ENCODE results near the gene PDE6A. TPM values are rescaled to one million over a fixed set of nuclear protein-coding genes. Genes with fewer than 3 reads are reported as not detected.

PDE6A gene
- total RNA-seq, 2 experiments from 2014 or later, result not detected

- H3K4me3 Mint-ChIP-seq, result no peak overlapping the region
- ChIA-PET POLR2A (interaction anchor here (0.6 kb wide), 1 partner anchor 21 kb away, joined by 5 read pairs; no protein-coding TSS in a partner anchor), CTCF (interaction anchor here (0.8 to 1.1 kb wide), 3 partner anchors 11 to 45 kb away, joined by 3 read pairs; no protein-coding TSS in a partner anchor)
- no peaks in the 10 kb centered on the region for H3K36me3 Mint-ChIP-seq (ENCODE audit: low read depth)
- H3K27me3 Mint-ChIP-seq, result peaks cover 28% of the 10 kb centered on the region
- H3K9me3 Mint-ChIP-seq, result no peaks in the 10 kb centered on the region
- no peak overlapping the region for H3K27ac Mint-ChIP-seq
- DNase-seq, result no peak
- no peaks in the 10 kb centered on the region for H3K4me1 Mint-ChIP-seq
Measured at GRCh38 chr5:149935431-149935901, 9.1 kb downstream of the PDE6A start.

GRCh38 chr5:149932445-149933350 lies 11.9 kb downstream of the PDE6A start:
- DNase-seq, result no peak
- no peak overlapping the region for H3K4me3 Mint-ChIP-seq
- no peak overlapping the region for H3K27ac Mint-ChIP-seq
- H3K27me3 Mint-ChIP-seq, result peaks cover 31% of the 10 kb centered on the region
- ChIA-PET CTCF (no interaction called here), POLR2A (no interaction called here)
- H3K4me1 Mint-ChIP-seq, result no peaks in the 10 kb centered on the region
- H3K9me3 Mint-ChIP-seq, result no peaks in the 10 kb centered on the region
- no peaks in the 10 kb centered on the region for H3K36me3 Mint-ChIP-seq (ENCODE audit: low read depth)

GRCh38 chr5:149931992-149932436 lies 12.6 kb downstream of the PDE6A start:
- H3K27me3 Mint-ChIP-seq, result peaks cover 31% of the 10 kb centered on the region
- no peak overlapping the region for H3K27ac Mint-ChIP-seq
- no peak for DNase-seq
- no peaks in the 10 kb centered on the region for H3K4me1 Mint-ChIP-seq
- CTCF ChIA-PET, result no interaction called here
- POLR2A ChIA-PET, result no interaction called here
- H3K9me3 Mint-ChIP-seq, result no peaks in the 10 kb centered on the region
- no peaks in the 10 kb centered on the region for H3K36me3 Mint-ChIP-seq (ENCODE audit: low read depth)
- no peak overlapping the region for H3K4me3 Mint-ChIP-seq

DNA sequence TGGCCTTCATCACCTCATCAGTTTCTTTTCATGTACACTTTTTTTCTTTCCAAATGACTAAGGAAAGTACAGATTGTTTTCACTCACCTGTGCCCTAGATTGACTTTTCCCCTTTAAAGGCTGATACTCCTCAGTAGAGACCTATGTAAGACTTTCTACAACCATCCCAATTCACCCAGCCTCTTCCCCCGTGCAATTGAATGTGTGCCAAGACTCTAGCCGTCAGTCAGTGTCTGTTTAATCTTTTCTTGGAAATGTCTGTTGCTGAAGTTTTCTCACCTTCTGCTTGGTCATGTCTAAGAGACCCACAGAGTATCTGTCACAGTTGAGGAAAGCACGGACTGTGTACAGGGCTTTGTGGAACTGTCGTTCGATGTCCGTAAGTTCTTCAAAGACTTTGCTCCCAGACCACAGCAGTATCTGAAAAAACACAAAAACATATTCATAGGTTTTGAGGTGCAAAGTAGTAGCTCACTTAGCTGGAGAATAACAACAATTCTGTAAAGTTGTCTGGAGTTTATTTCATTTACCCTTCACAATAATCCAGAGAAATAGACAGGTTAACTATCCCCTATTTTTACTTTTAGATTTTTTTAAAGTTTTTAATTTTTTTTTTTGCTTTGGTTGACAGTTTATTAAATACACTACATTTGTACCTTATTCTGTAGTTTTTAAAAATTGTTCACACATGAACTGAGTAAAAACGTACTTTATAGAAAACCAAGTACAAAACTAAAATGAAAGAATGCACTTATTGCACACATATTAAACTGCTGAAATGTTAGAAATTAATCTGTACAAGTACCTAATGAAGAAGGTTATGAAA lies 13.6 kb downstream of the PDE6A start:
- Mint-ChIP-seq H3K27me3 (peaks cover 31% of the 10 kb centered on the region), H3K4me3 (no peak overlapping the region), H3K36me3 (ENCODE audit: low read depth) (no peaks in the 10 kb centered on the region), H3K9me3 (no peaks in the 10 kb centered on the region), H3K4me1 (no peaks in the 10 kb centered on the region), H3K27ac (no peak overlapping the region)
- POLR2A ChIA-PET, result no interaction called here
- CTCF ChIA-PET, result interaction anchor here (1.4 kb wide), 1 partner anchor 9 kb away, joined by 4 read pairs; no protein-coding TSS in a partner anchor
- DNase-seq, result no peak

GRCh38 chr5:149930043-149930748 lies 14.4 kb downstream of the PDE6A start:
- H3K36me3 Mint-ChIP-seq (ENCODE audit: low read depth), result no peaks in the 10 kb centered on the region
- no peak overlapping the region for H3K4me3 Mint-ChIP-seq
- ChIA-PET POLR2A (no interaction called here), CTCF (interaction anchor here (1.4 kb wide), 1 partner anchor 9 kb away, joined by 4 read pairs; no protein-coding TSS in a partner anchor)
- no peaks in the 10 kb centered on the region for H3K9me3 Mint-ChIP-seq
- H3K4me1 Mint-ChIP-seq, result no peaks in the 10 kb centered on the region
- no peak overlapping the region for H3K27ac Mint-ChIP-seq
- DNase-seq, result no peak
- peaks cover 25% of the 10 kb centered on the region for H3K27me3 Mint-ChIP-seq

- no peaks in the 10 kb centered on the region for H3K4me1 Mint-ChIP-seq
- H3K4me3 Mint-ChIP-seq, result no peak overlapping the region
- H3K27me3 Mint-ChIP-seq, result peaks cover 2% of the 10 kb centered on the region
- ChIA-PET CTCF (interaction anchor here (1.4 kb wide), 1 partner anchor 11 kb away, joined by 3 read pairs; no protein-coding TSS in a partner anchor), POLR2A (no interaction called here)
- DNase-seq, result no peak
- H3K36me3 Mint-ChIP-seq (ENCODE audit: low read depth), result no peaks in the 10 kb centered on the region
- no peak overlapping the region for H3K27ac Mint-ChIP-seq
- no peaks in the 10 kb centered on the region for H3K9me3 Mint-ChIP-seq
Measured at GRCh38 chr5:149924486-149924885, 20.1 kb downstream of the PDE6A start.

DNA sequence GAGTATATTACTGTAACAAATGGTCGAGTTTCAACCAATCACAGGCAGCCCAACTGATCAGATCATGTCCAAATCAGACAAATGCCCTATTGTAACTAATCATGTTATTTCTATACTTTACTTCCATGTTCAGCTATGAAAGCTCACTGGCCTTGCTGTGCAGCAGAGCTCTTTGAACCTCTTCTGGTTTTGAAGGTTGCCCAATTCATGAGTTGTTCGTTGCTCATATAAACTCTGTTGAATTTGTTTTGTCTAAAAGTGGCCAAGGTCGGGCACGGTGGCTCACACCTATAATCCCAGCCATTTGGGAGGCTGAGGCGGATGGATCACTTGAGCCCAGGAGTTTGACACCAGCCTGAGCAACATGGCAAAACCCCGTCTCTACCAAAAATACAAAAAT lies 21.6 kb downstream of the PDE6A start:
- H3K36me3 Mint-ChIP-seq (ENCODE audit: low read depth), result no peaks in the 10 kb centered on the region
- no peak for DNase-seq
- no peaks in the 10 kb centered on the region for H3K9me3 Mint-ChIP-seq
- no peak overlapping the region for H3K27ac Mint-ChIP-seq
- CTCF ChIA-PET, result no interaction called here
- H3K4me3 Mint-ChIP-seq, result no peak overlapping the region
- POLR2A ChIA-PET, result no interaction called here
- H3K27me3 Mint-ChIP-seq, result peaks cover 3% of the 10 kb centered on the region
- no peaks in the 10 kb centered on the region for H3K4me1 Mint-ChIP-seq

- Mint-ChIP-seq H3K27ac (no peak overlapping the region), H3K4me1 (no peaks in the 10 kb centered on the region), H3K9me3 (no peaks in the 10 kb centered on the region), H3K4me3 (no peak overlapping the region), H3K36me3 (ENCODE audit: low read depth) (no peaks in the 10 kb centered on the region), H3K27me3 (peaks cover 3% of the 10 kb centered on the region)
- ChIA-PET CTCF (no interaction called here), POLR2A (no interaction called here)
- DNase-seq, result no peak
Measured at GRCh38 chr5:149921597-149921996, 23.0 kb downstream of the PDE6A start.

GRCh38 chr5:149917073-149917676 lies 27.4 kb downstream of the PDE6A start:
- ChIA-PET CTCF (interaction anchor here (1.1 kb wide), 1 partner anchor 126 kb away, joined by 3 read pairs; no protein-coding TSS in a partner anchor), POLR2A (no interaction called here)
- Mint-ChIP-seq H3K27me3 (peaks cover 3% of the 10 kb centered on the region), H3K4me3 (no peak overlapping the region), H3K27ac (no peak overlapping the region), H3K4me1 (no peaks in the 10 kb centered on the region), H3K36me3 (ENCODE audit: low read depth) (no peaks in the 10 kb centered on the region), H3K9me3 (no peaks in the 10 kb centered on the region)
- DNase-seq, result no peak

GRCh38 chr5:149916334-149917072 lies 28.1 kb downstream of the PDE6A start:
- ChIA-PET CTCF (interaction anchor here (1.0 to 1.1 kb wide), 2 partner anchors 127 to 403 kb away, joined by 3 to 5 read pairs; no protein-coding TSS in a partner anchor), POLR2A (no interaction called here)
- H3K9me3 Mint-ChIP-seq, result no peaks in the 10 kb centered on the region
- H3K36me3 Mint-ChIP-seq (ENCODE audit: low read depth), result no peaks in the 10 kb centered on the region
- no peak overlapping the region for H3K4me3 Mint-ChIP-seq
- no peaks in the 10 kb centered on the region for H3K4me1 Mint-ChIP-seq
- DNase-seq, result no peak
- H3K27me3 Mint-ChIP-seq, result peaks cover 5% of the 10 kb centered on the region
- H3K27ac Mint-ChIP-seq, result no peak overlapping the region

GRCh38 chr5:149915392-149916260 lies 29.0 kb downstream of the PDE6A start:
- no peak for DNase-seq
- ChIA-PET CTCF (interaction anchor here (0.6 to 1.0 kb wide), 2 partner anchors 31 to 404 kb away, joined by 3 to 5 read pairs; no protein-coding TSS in a partner anchor), POLR2A (no interaction called here)
- Mint-ChIP-seq H3K9me3 (no peaks in the 10 kb centered on the region), H3K27ac (no peak overlapping the region), H3K36me3 (ENCODE audit: low read depth) (no peaks in the 10 kb centered on the region), H3K4me1 (no peaks in the 10 kb centered on the region), H3K4me3 (no peak overlapping the region), H3K27me3 (peaks cover 10% of the 10 kb centered on the region)
